A673 (cell line): ENCODE data around the gene SERPINB1.

ENCODE experiments used
- CTCF ChIP-seq: fragments of 300-800, 200-600 bp; sonication (generic); conservative IDR thresholded peaks from 2 replicates; pipeline ENCODE4 v1.5.1; 2017; ENCODE audit warnings: low read depth, mild to moderate bottlenecking, antibody characterized with exemption, low read length, moderate library complexity, mixed read lengths
- EZH2 ChIP-seq: fragments of 200-600 bp; sonication (generic); IDR thresholded peaks from 2 replicates; pipeline ENCODE4 v1.6.1; 2017; ENCODE audit warnings: borderline replicate concordance, low read depth, mild to moderate bottlenecking, mixed read lengths, antibody characterized with exemption, low read length; ENCODE audit not compliant: poor library complexity, severe bottlenecking

GRCh38 chr6:2800552-2801316 is 40.9 kb downstream of the SERPINB1 start:
- TF ChIP-seq CTCF (no peak), EZH2 (no peak)
